H1 (cell line): Measurements from ENCODE around the gene TXNDC11. TPM values are rescaled to one million over a fixed set of nuclear protein-coding genes. Genes with fewer than 3 reads are reported as not detected.

Experiments used
- ATF2 ChIP-seq: IDR thresholded peaks from 2 replicates; pipeline ENCODE4 v1.6.1; 2012; ENCODE audit warnings: low read length, inconsistent platforms
- JUND ChIP-seq: IDR thresholded peaks from 2 replicates; pipeline ENCODE4 v1.6.1; 2011; ENCODE audit warnings: mild to moderate bottlenecking, improper control_type of control experiment, low read length
- polyA plus RNA-seq, 7 experiments: library from polyadenylated mRNA; depleted of rRNA in 3 of 7; stranded (reverse) in 5 of 7; unstranded in 2 of 7; fragments of >200 nt in 5 of 7; fragments of 200-250 nt in 2 of 7; gene quantifications; 1 replicate in 5 of 7; 2 replicates in 1 of 7; 4 replicates in 1 of 7; pipeline versions ENCODE4 v1.2.1 to v1.2.3, GENCODE V29; 2011 to 2013; ENCODE audit warnings: missing spikeins in 2 of 7, mixed read lengths in 2 of 7
- total RNA-seq: library from RNA; stranded (reverse); fragmentation: NEBNext Ultra II Directional; extraction: Animal tissue kit (Norgen Biotek cat#: 25700); gene quantifications from 2 replicates; pipeline ENCODE4 v1.2.1, GENCODE V29; 2021

Gene TXNDC11
- total and polyA plus RNA-seq, 2 of the 8 experiments (the other 6 are each of a cell fraction or from before 2014, with no cell fraction given) = 13.5 to 13.8 TPM

- TF ChIP-seq JUND = no peak
- TF ChIP-seq ATF2 = no peak
- TF ChIP-seq, all 59 proteins: peak for 0
Observed at GRCh38 chr16:11686713-11687380, 55.8 kb downstream of the TXNDC11 start (continued).
